Osteocyte (in vitro differentiated cells): ENCODE results near the gene TRAF5. TPM values are rescaled to one million over a fixed set of nuclear protein-coding genes. Genes with fewer than 3 reads are reported as not detected.

Source experiments
- DNase-seq: peaks from one replicate; pipeline ENCODE4 v3.0.0; 2021; ENCODE audit warnings: mixed read lengths; ENCODE audit not compliant: unreplicated experiment; ENCODE audit errors: extremely low spot score
- H3K27ac Mint-ChIP-seq: one replicate; pipeline ENCODE4 v1.8.0; 2021; ENCODE audit warnings: mild to moderate bottlenecking, mixed read lengths; ENCODE audit not compliant: unreplicated experiment
- H3K27me3 Mint-ChIP-seq: one replicate; pipeline ENCODE4 v1.8.0; 2021; ENCODE audit warnings: mixed read lengths; ENCODE audit not compliant: unreplicated experiment
- H3K36me3 Mint-ChIP-seq: one replicate; pipeline ENCODE4 v1.8.0; 2021; ENCODE audit warnings: mixed read lengths; ENCODE audit not compliant: unreplicated experiment
- H3K4me1 Mint-ChIP-seq: one replicate; pipeline ENCODE4 v1.8.0; 2021; ENCODE audit warnings: mixed read lengths; ENCODE audit not compliant: unreplicated experiment
- H3K4me3 Mint-ChIP-seq: one replicate; pipeline ENCODE4 v1.8.0; 2021; ENCODE audit warnings: mild to moderate bottlenecking, moderate library complexity, mixed read lengths; ENCODE audit not compliant: unreplicated experiment
- H3K9me3 Mint-ChIP-seq: one replicate; pipeline ENCODE4 v1.8.0; 2021; ENCODE audit warnings: mixed read lengths; ENCODE audit not compliant: unreplicated experiment
- total RNA-seq: library from RNA; stranded (reverse); gene quantifications from 2 replicates; pipeline ENCODE4 v1.2.1, GENCODE V29; 2021
- TF ChIP-seq, protein P1 (sequence below): fragments of 200-600 bp; sonication (generic); IDR thresholded peaks from 2 replicates; pipeline ENCODE4 v1.5.0; 2021; ENCODE audit warnings: antibody characterized with exemption, mild to moderate bottlenecking, moderate library complexity

TRAF5 gene
- total RNA-seq, 1 donor from 2014 or later: 45.2 TPM

DNA sequence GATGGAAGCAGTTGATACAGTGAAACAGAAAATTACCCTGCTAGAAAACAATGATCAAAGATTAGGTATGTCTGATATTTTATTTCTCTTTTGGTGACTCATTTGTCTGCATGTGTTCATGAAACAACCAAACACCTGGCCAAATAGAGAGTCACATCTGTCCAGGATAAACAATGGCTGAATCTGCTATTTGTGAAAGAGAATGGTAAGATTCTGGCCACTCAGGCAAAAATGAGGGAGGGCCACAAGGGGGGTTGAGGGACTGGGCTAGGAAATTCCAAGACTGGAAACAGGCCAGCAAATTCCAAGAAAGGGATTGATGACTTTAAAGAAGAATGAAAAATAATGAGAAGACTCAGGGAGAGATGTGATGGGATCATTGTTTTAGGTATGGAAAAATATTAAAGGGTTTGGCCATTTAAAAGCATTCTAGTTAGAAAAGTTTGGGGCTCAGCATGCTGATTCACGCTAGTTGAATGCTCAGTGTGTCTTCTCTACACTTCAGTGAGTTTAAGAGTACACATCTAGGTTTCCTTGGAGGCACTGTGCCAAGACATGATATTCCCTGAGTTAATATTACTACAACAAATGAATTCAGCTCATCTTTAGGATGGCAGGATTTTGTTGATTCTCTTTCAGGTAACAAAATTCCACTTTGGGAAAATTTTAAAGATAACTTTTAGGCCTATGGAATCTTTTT, 44.9 kb downstream of the TRAF5 start:
- TF ChIP-seq, protein P1, sequence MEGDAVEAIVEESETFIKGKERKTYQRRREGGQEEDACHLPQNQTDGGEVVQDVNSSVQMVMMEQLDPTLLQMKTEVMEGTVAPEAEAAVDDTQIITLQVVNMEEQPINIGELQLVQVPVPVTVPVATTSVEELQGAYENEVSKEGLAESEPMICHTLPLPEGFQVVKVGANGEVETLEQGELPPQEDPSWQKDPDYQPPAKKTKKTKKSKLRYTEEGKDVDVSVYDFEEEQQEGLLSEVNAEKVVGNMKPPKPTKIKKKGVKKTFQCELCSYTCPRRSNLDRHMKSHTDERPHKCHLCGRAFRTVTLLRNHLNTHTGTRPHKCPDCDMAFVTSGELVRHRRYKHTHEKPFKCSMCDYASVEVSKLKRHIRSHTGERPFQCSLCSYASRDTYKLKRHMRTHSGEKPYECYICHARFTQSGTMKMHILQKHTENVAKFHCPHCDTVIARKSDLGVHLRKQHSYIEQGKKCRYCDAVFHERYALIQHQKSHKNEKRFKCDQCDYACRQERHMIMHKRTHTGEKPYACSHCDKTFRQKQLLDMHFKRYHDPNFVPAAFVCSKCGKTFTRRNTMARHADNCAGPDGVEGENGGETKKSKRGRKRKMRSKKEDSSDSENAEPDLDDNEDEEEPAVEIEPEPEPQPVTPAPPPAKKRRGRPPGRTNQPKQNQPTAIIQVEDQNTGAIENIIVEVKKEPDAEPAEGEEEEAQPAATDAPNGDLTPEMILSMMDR: no peak
- no peaks in the 10 kb centered on the region for H3K9me3 Mint-ChIP-seq
- H3K4me3 Mint-ChIP-seq: no peak overlapping the region
- no peaks in the 10 kb centered on the region for H3K27me3 Mint-ChIP-seq
- peaks cover 11% of the 10 kb centered on the region for H3K4me1 Mint-ChIP-seq
- peak overlapping the region; percentile 20 for H3K27ac Mint-ChIP-seq
- DNase-seq: no peak
- H3K36me3 Mint-ChIP-seq: peaks cover 42% of the 10 kb centered on the region

DNA sequence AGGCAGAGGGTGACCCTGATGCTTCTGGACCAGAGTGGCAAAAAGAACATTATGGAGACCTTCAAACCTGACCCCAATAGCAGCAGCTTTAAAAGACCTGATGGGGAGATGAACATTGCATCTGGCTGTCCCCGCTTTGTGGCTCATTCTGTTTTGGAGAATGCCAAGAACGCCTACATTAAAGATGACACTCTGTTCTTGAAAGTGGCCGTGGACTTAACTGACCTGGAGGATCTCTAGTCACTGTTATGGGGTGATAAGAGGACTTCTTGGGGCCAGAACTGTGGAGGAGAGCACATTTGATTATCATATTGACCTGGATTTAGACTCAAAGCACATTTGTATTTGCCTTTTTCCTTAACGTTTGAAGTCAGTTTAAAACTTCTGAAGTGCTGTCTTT, 45.8 kb downstream of the TRAF5 start:
- Mint-ChIP-seq H3K4me3 (no peak overlapping the region), H3K27ac (no peak overlapping the region), H3K36me3 (peaks cover 35% of the 10 kb centered on the region), H3K27me3 (no peaks in the 10 kb centered on the region), H3K4me1 (peaks cover 15% of the 10 kb centered on the region), H3K9me3 (no peaks in the 10 kb centered on the region)
- TF ChIP-seq, protein P1: no peak
- DNase-seq: no peak

DNA sequence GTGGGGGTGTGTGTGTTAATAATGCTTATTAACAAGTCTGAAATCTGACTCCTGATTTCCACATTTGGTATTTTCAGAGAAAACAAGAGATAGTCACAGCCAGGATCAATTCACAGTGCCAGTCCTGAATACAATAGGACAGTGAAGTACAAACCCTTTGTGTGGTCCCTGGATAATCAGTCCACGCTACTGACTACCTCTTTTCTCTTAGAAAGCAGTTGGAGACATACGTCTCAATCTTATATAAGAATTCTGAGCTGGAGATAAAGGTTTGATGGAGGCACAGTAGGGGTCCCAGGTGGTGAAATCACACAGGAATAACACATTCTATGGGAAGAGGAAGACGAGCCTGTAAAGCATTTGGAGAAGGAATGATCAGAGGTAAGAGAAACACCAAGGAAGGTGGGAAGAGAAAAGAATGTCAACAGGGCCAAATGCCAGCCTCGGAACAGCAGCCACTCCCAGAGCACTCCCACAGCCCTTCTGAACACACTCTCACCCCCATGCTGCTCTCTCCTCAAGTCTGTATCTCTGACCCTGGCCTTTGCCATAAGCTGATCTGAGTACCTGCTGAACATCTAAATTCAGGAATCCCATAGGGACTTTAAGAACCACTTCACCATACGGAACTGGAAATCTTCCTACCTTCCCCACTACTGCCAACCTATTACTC, 48.6 kb downstream of the TRAF5 start:
- no peak for DNase-seq
- Mint-ChIP-seq H3K27ac (no peak overlapping the region), H3K27me3 (no peaks in the 10 kb centered on the region), H3K36me3 (peaks cover 32% of the 10 kb centered on the region), H3K4me1 (peaks cover 26% of the 10 kb centered on the region), H3K4me3 (no peak overlapping the region), H3K9me3 (no peaks in the 10 kb centered on the region)
- TF ChIP-seq, protein P1: no peak

DNA sequence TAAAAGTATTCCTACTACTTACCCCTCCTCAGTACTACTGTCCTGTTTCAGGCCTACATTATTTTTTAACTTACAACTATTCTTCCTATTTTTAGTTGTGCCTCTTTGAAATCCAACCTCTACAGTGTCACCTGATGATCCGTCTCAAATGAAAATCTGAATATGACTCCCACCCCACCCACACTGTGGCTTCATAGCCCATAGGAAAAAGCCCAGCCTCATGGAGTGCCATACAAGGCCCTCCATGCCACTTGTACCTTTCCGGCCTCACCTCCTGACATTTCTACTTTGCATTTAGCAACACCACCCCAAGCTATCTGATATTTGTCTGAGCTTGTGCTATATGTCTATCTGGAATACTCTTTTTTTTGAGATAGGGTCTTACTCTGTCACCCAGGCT, 49.3 kb downstream of the TRAF5 start:
- TF ChIP-seq, protein P1: no peak
- Mint-ChIP-seq H3K27me3 (no peaks in the 10 kb centered on the region), H3K36me3 (peaks cover 28% of the 10 kb centered on the region), H3K4me3 (no peak overlapping the region), H3K27ac (no peak overlapping the region), H3K9me3 (no peaks in the 10 kb centered on the region), H3K4me1 (peaks cover 22% of the 10 kb centered on the region)
- no peak for DNase-seq

DNA sequence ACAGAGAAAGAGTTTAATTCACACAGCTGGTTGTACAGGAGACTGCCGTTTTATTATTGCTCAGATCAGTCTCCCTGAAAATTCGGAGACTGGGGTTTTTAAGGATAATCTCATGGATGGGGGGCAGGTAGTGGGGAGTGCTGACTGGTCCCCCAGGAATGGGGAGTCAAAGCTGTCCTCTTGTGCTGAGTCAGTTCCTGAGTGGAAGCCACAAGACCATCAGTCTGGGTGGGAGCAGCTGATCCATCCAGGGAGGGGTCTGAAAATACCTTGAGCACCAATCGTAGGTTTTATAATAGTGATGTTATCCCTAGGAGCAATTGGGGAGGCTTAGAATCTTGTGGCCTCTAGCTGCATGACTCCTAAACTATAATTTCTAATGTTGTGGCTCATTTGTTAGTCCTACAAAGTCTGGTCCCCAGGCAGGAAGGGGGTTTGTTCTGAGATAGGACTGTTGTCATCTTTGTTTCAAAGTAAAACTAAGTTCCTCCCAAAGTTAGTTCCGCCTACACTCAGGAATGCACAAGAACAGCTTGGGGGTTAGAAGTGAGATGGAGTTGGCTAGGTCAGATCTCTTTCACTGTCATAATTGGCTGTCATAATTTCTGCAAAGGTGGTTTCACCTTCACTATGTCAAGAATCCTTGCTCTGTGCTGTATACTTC, 50.3 kb downstream of the TRAF5 start:
- H3K27ac Mint-ChIP-seq: peak overlapping the region; percentile 49
- TF ChIP-seq, protein P1: no peak

More for the DNA sequence above, 50.3 kb downstream of the TRAF5 start:
- Mint-ChIP-seq H3K4me3 (no peak overlapping the region), H3K9me3 (no peaks in the 10 kb centered on the region), H3K4me1 (peaks cover 18% of the 10 kb centered on the region), H3K27me3 (no peaks in the 10 kb centered on the region), H3K36me3 (peaks cover 22% of the 10 kb centered on the region)
- DNase-seq: no peak
